A549 (cell line): ENCODE measurements around the gene ABCC5. TPM values are rescaled to one million over a fixed set of nuclear protein-coding genes. Genes with fewer than 3 reads are reported as not detected.

Experiments
- ATAC-seq, 2 experiments: fragments of 200-7000 bp in 1 of 2; fragments of >200 bp in 1 of 2; cut with Nextera tagmentation in 1 of 2; cut with Tn5 transposase in 1 of 2; 3 replicates each; pipeline versions ENCODE4 v1.8.0 to v1.9.1; 2018 to 2020; ENCODE audit warnings: mild to moderate bottlenecking in 1 of 2, moderate library complexity in 1 of 2
- CTCF ChIA-PET: fragments of 300-600 bp; sonication (Branson Sonifier 250); formaldehyde crosslinking; extraction: SDS; loops from one replicate; lab custom pipeline; 2021; ENCODE audit warnings: antibody characterized with exemption, inconsistent platforms; lab: Yijun Ruan, JAX
- POLR2A ChIA-PET: fragments of 350-600 bp; formaldehyde crosslinking; extraction: SDS; loops from one replicate; lab custom pipeline; 2021; ENCODE audit warnings: antibody characterized with exemption, inconsistent platforms; lab: Yijun Ruan, JAX
- DNase-seq, 2 experiments: peaks; one replicate each; pipeline versions ENCODE4 v3.0.0 to v3.0.0-alpha.2; 2011 to 2016; ENCODE audit warnings: low read depth in 1 of 2, low spot score in 1 of 2
- FAIRE-seq: peaks from 2 replicates; lab custom pipeline; 2011; peaks lifted over from hg19 to GRCh38; lab: Jason Lieb, UNC
- H3K27ac ChIP-seq, 2 experiments: fragments of >200 bp; sonication (Bioruptor Twin); formaldehyde crosslinking; 3 replicates each; pipeline ENCODE4 v1.5.1; 2016 to 2017
- H3K4me1 ChIP-seq: fragments of >200 bp; sonication (Bioruptor Twin); formaldehyde crosslinking; 3 replicates; pipeline ENCODE4 v1.6.1; 2016
- H3K4me2 ChIP-seq: fragments of >200 bp; sonication (Bioruptor Twin); formaldehyde crosslinking; 3 replicates; pipeline ENCODE4 v1.6.1; 2016
- H3K4me3 ChIP-seq: fragments of >200 bp; sonication (Bioruptor Twin); formaldehyde crosslinking; 3 replicates; pipeline ENCODE4 v1.5.1; 2016
- H3K9me3 ChIP-seq: fragments of >200 bp; sonication (Bioruptor Twin); formaldehyde crosslinking; 3 replicates; pipeline ENCODE4 v1.6.1; 2016
- CBX8 ChIP-seq: fragments of 200-600 bp; sonication (generic); IDR thresholded peaks from 2 replicates; pipeline ENCODE4 v1.6.1; 2016
- CHD2 ChIP-seq: fragments of 150-350 bp; IDR thresholded peaks from 2 replicates; pipeline ENCODE4 v1.6.1; 2014; ENCODE audit warnings: low read length; ENCODE audit not compliant: partially characterized antibody
- CHD4 ChIP-seq: fragments of 200-600 bp; sonication (generic); IDR thresholded peaks from 2 replicates; pipeline ENCODE4 v1.6.1; 2016; ENCODE audit warnings: antibody characterized with exemption, mild to moderate bottlenecking, borderline replicate concordance
- EHF ChIP-seq: fragments of 250-450 bp; sonication (Bioruptor Pico); IDR thresholded peaks from 2 replicates; pipeline ENCODE4 v1.5.0; 2020; ENCODE audit warnings: mild to moderate bottlenecking
- EHMT2 ChIP-seq: fragments of 200-600 bp; sonication (generic); IDR thresholded peaks from 2 replicates; pipeline ENCODE4 v1.6.1; 2016; ENCODE audit warnings: antibody characterized with exemption, low read depth, mild to moderate bottlenecking, moderate library complexity
- ELK1 ChIP-seq: fragments of 150-350 bp; IDR thresholded peaks from 2 replicates; pipeline ENCODE4 v1.6.1; 2014; ENCODE audit warnings: low read depth, mild to moderate bottlenecking, low read length
- FOSL2 ChIP-seq, 2 experiments: fragments of 450-650 bp in 1 of 2; fragments of >200 bp in 1 of 2; sonication (Bioruptor Twin) in 1 of 2; formaldehyde crosslinking; IDR thresholded peaks; 2 replicates each; pipeline versions ENCODE4 v1.5.0 to v1.6.1; 2016 to 2020; ENCODE audit warnings: mild to moderate bottlenecking in 1 of 2, moderate library complexity in 1 of 2
- HEYL ChIP-seq: fragments of 250-450 bp; sonication (Bioruptor Pico); IDR thresholded peaks from 2 replicates; pipeline ENCODE4 v1.8.0; 2021; ENCODE audit warnings: mild to moderate bottlenecking, moderate library complexity
- HOXB5 ChIP-seq: fragments of 250-450 bp; sonication (Bioruptor Pico); IDR thresholded peaks from 2 replicates; pipeline ENCODE4 v1.5.0; 2020; ENCODE audit warnings: mild to moderate bottlenecking, moderate library complexity
- JUN ChIP-seq, 2 experiments: fragments of >200 bp; sonication (Bioruptor Twin); formaldehyde crosslinking; IDR thresholded peaks; 2 replicates in 1 of 2; 3 replicates in 1 of 2; pipeline ENCODE4 v1.6.1; 2016 to 2017
- KDM1A ChIP-seq: fragments of 200-600 bp; sonication (generic); IDR thresholded peaks from 2 replicates; pipeline ENCODE4 v1.6.1; 2016; ENCODE audit warnings: low read depth, mild to moderate bottlenecking
- KDM5A ChIP-seq: fragments of 200-600 bp; sonication (generic); IDR thresholded peaks from 2 replicates; pipeline ENCODE4 v1.6.1; 2016; ENCODE audit warnings: antibody characterized with exemption, mild to moderate bottlenecking
- MAFK ChIP-seq: fragments of 450-650 bp; IDR thresholded peaks from 2 replicates; pipeline ENCODE4 v1.6.1; 2014; ENCODE audit not compliant: partially characterized antibody
- MAZ ChIP-seq: fragments of 150-350 bp; IDR thresholded peaks from 2 replicates; pipeline ENCODE4 v1.6.1; 2014; ENCODE audit warnings: antibody characterized with exemption, low read depth, low read length, borderline replicate concordance
- NFE2L2 ChIP-seq: fragments of 150-350 bp; conservative IDR thresholded peaks from 2 replicates; pipeline ENCODE4 v1.6.1; 2014; ENCODE audit warnings: low read length
- POLR2AphosphoS2 ChIP-seq: conservative IDR thresholded peaks from 2 replicates; pipeline ENCODE4 v1.6.1; 2012; ENCODE audit warnings: low read length, improper control_type of control experiment, inconsistent platforms
- RAD21 ChIP-seq, 2 experiments: fragments of >200 bp in 1 of 2; sonication (Bioruptor Twin) in 1 of 2; formaldehyde crosslinking in 1 of 2; IDR thresholded peaks in 1 of 2; conservative IDR thresholded peaks in 1 of 2; 2 replicates in 1 of 2; 3 replicates in 1 of 2; pipeline ENCODE4 v1.6.1; 2012 to 2018; ENCODE audit warnings: inconsistent platforms in 1 of 2
- RFX5 ChIP-seq: fragments of 450-650 bp; IDR thresholded peaks from 2 replicates; pipeline ENCODE4 v1.7.1; 2014; ENCODE audit warnings: antibody characterized with exemption, mild to moderate bottlenecking, moderate library complexity
- SMC3 ChIP-seq: fragments of >200 bp; sonication (Bioruptor Twin); formaldehyde crosslinking; IDR thresholded peaks from 3 replicates; pipeline ENCODE4 v1.6.1; 2018; ENCODE audit warnings: inconsistent platforms
- SREBF2 ChIP-seq: fragments of 450-650 bp; IDR thresholded peaks from 2 replicates; pipeline ENCODE4 v1.6.1; 2014; ENCODE audit warnings: mild to moderate bottlenecking, moderate library complexity
- TFCP2L1 ChIP-seq: fragments of 250-450 bp; sonication (Bioruptor Pico); IDR thresholded peaks from 2 replicates; pipeline ENCODE4 v1.5.0; 2021; ENCODE audit warnings: mild to moderate bottlenecking
- ZC3H11A ChIP-seq: fragments of 450-650 bp; IDR thresholded peaks from 2 replicates; pipeline ENCODE4 v1.6.1; 2014; ENCODE audit warnings: antibody characterized with exemption, mild to moderate bottlenecking
- ZFP36 ChIP-seq: fragments of 450-650 bp; IDR thresholded peaks from 2 replicates; pipeline ENCODE4 v1.6.1; 2014; ENCODE audit warnings: borderline replicate concordance; ENCODE audit not compliant: partially characterized antibody
- ZNF302 ChIP-seq: fragments of 250-450 bp; sonication (Bioruptor Pico); IDR thresholded peaks from 2 replicates; pipeline ENCODE4 v1.9.0; 2021; ENCODE audit warnings: inconsistent platforms, mild to moderate bottlenecking, moderate library complexity
- WGBS: methylation state at CpG from one replicate; pipeline ENCODE4 v1.1.6; 2017; ENCODE audit errors: missing lambda C conversion rate; 5-methylcytosine and 5-hydroxymethylcytosine counted together
- polyA plus RNA-seq, 4 experiments: library from polyadenylated mRNA; depleted of rRNA in 3 of 4; stranded (reverse); fragments of >200 nt; fragmentation: RNase III in 1 of 4; extraction: RNeasy Plus Mini Kit Qiagen cat#74134 plus additional on column Dnase treatment in 1 of 4; gene quantifications; 2 replicates in 3 of 4; 3 replicates in 1 of 4; pipeline ENCODE4 v1.2.3, GENCODE V29; 2011 to 2017
- TF ChIP-seq, protein P1 (sequence below): IDR thresholded peaks from 2 replicates; pipeline ENCODE4 v1.6.1; 2012
- TF ChIP-seq, protein P2 (sequence below): IDR thresholded peaks from 2 replicates; pipeline ENCODE4 v1.6.1; 2012
- TF ChIP-seq, protein P3 (sequence below): fragments of 450-650 bp; IDR thresholded peaks from 2 replicates; pipeline ENCODE4 v1.6.1; 2014; ENCODE audit warnings: antibody characterized with exemption
- TF ChIP-seq, protein P4 (sequence below): IDR thresholded peaks from 2 replicates; pipeline ENCODE4 v1.6.1; 2012; ENCODE audit warnings: low read depth, borderline replicate concordance
- TF ChIP-seq, protein P5 (sequence below): fragments of >200 bp; sonication (Bioruptor Twin); formaldehyde crosslinking; IDR thresholded peaks from 2 replicates; pipeline ENCODE4 v1.6.1; 2016

ABCC5 gene
- polyA plus RNA-seq, 2 of the 4 experiments (the other 2 are of a cell fraction): 14.2 to 20.7 TPM

- Histone ChIP-seq H3K4me1 (peaks cover 15% of the 10 kb centered on the region; the same call in 2 of the 3 replicates), H3K4me3 (peak overlapping the region; percentile 79), H3K27ac (peak overlapping the region; percentile 79 to 94), H3K9me3 (no peaks in the 10 kb centered on the region), H3K4me2 (peak overlapping the region; percentile 94)
- no peak for ATAC-seq
- CTCF ChIA-PET: interaction anchor here (0.6 to 5.6 kb wide), 24 partner anchors 9 to 760 kb away, joined by 3 to 49 read pairs (median 5); partner anchors contain the start of gene ABCC5
- FAIRE-seq: no peak
- DNase-seq: no peak
- TF ChIP-seq CHD2 (no peak), RAD21 (conservative IDR thresholded peaks at IDR 0.05 in 1 of 2, IDR thresholded peaks at IDR 0.05 in 1 of 2) (no peak), RFX5 (no peak), POLR2AphosphoS2 (no peak), TFCP2L1 (no peak), KDM1A (no peak), EHF (CRISPR knock-in tag) (no peak), ZC3H11A (no peak), ZNF302 (no peak), SMC3 (no peak), KDM5A (no peak), NFE2L2 (no peak), MAFK (no peak), ZFP36 (no peak), MAZ (no peak), CHD4 (no peak), JUN (IDR thresholded peaks at IDR 0.05) (no peak)
- TF ChIP-seq, protein P1, sequence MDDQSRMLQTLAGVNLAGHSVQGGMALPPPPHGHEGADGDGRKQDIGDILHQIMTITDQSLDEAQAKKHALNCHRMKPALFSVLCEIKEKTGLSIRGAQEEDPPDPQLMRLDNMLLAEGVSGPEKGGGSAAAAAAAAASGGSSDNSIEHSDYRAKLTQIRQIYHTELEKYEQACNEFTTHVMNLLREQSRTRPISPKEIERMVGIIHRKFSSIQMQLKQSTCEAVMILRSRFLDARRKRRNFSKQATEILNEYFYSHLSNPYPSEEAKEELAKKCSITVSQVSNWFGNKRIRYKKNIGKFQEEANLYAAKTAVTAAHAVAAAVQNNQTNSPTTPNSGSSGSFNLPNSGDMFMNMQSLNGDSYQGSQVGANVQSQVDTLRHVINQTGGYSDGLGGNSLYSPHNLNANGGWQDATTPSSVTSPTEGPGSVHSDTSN: no peak
- WGBS: 6% methylated on average over 9 of the region's 9 CpGs
- POLR2A ChIA-PET: interaction anchor here (1.2 kb wide), 1 partner anchor 11 kb away, joined by 3 read pairs; no protein-coding TSS in a partner anchor
Observed at GRCh38 chr3:183884097-183884426, 133.6 kb downstream of the ABCC5 start.

DNA sequence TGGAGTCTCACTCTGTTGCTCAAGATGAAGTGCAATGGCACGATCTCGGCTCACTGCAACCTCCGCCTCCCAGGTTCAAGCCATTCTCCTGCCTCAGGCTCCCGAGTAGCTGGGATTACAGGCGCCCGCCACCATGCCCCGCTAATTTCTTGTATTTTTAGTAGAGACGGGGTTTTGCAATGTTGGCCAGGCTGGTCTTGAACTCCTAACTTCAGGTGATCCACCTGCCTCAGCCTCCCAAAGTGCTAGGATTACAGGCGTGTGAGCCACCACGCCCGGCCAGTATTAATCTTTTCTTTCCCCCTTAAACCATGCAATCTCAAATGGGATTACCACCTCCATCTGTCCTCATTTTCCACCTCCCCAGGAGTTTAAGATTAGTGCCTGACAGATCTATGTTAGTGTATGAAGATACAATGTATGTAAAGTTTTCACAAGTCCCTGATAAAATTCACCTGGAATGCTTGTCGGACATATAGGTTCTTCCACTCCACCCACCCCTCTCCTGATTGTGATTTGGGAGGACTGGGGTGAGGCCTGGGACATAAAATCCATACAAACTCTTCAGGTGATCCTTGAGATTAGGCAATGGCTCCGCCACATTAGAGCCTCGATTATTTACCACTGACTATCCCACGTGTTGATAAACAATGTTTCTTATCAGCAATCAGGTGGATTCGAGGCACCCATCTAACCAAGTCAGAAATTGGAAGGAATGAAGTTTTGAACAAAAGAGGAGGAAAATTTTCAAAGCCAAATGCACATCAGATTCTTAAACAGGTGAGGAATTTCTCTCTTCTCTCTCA lies 134.2 kb downstream of the ABCC5 start:
- Histone ChIP-seq H3K9me3 (no peaks in the 10 kb centered on the region), H3K4me2 (peak overlapping the region; percentile 94), H3K27ac (peak overlapping the region; percentile 79 to 94; a peak in 4 of 6 replicates), H3K4me3 (peak overlapping the region; percentile 79), H3K4me1 (peaks cover 15% of the 10 kb centered on the region; the same call in 2 of the 3 replicates)
- POLR2A ChIA-PET: interaction anchor here (1.2 kb wide), 1 partner anchor 12 kb away, joined by 3 read pairs; no protein-coding TSS in a partner anchor
- WGBS: 60% methylated on average over 16 of the region's 16 CpGs
- ATAC-seq: no peak
- no peak for FAIRE-seq
- CTCF ChIA-PET: interaction anchor here (0.9 to 5.6 kb wide), 8 partner anchors 9 to 414 kb away, joined by 3 to 49 read pairs (median 8); partner anchors contain the start of gene ABCC5
- no peak for DNase-seq
- TF ChIP-seq, protein P2, sequence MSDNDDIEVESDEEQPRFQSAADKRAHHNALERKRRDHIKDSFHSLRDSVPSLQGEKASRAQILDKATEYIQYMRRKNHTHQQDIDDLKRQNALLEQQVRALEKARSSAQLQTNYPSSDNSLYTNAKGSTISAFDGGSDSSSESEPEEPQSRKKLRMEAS: no peak
- TF ChIP-seq RAD21 (conservative IDR thresholded peaks at IDR 0.05 in 1 of 2, IDR thresholded peaks at IDR 0.05 in 1 of 2) (no peak), SMC3 (no peak), ELK1 (no peak), ZFP36 (no peak), CHD4 (no peak), CBX8 (no peak), CHD2 (no peak), SREBF2 (no peak), HOXB5 (CRISPR knock-in tag) (no peak), HEYL (CRISPR knock-in tag) (no peak), FOSL2 (IDR thresholded peaks at IDR 0.05) (no peak), FOSL2 (CRISPR knock-in tag; IDR thresholded peaks at IDR 0.05) (no peak), EHMT2 (no peak)
- TF ChIP-seq, protein P3, sequence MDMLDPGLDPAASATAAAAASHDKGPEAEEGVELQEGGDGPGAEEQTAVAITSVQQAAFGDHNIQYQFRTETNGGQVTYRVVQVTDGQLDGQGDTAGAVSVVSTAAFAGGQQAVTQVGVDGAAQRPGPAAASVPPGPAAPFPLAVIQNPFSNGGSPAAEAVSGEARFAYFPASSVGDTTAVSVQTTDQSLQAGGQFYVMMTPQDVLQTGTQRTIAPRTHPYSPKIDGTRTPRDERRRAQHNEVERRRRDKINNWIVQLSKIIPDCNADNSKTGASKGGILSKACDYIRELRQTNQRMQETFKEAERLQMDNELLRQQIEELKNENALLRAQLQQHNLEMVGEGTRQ: no peak
- TF ChIP-seq, protein P4, sequence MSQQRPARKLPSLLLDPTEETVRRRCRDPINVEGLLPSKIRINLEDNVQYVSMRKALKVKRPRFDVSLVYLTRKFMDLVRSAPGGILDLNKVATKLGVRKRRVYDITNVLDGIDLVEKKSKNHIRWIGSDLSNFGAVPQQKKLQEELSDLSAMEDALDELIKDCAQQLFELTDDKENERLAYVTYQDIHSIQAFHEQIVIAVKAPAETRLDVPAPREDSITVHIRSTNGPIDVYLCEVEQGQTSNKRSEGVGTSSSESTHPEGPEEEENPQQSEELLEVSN: no peak
- TF ChIP-seq, protein P5, sequence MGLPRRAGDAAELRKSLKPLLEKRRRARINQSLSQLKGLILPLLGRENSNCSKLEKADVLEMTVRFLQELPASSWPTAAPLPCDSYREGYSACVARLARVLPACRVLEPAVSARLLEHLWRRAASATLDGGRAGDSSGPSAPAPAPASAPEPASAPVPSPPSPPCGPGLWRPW: no peak
